CD4-positive, alpha-beta T cell treated with Interferon gamma for 1 hour (primary cell): Measurements from ENCODE around the gene TOR4A.

Source experiments
- DNase-seq: peaks from one replicate; pipeline ENCODE4 v3.0.0-alpha.2; 2020

The TOR4A gene

GRCh38 chr9:137277329-137278041 lies at the start of gene TOR4A:
Gene TOR4A (plus strand): TSS chr9:137277726. CDS start chr9:137278690, 964 bp downstream.
- DNase-seq: peak; percentile 67

- DNase-seq: no peak
Observed at GRCh38 chr9:137227853-137228505, 49.5 kb upstream of the TOR4A start.

GRCh38 chr9:137228506-137228967 lies 49.0 kb upstream of the TOR4A start:
- no peak for DNase-seq

GRCh38 chr9:137228968-137229896 lies 48.3 kb upstream of the TOR4A start:
- DNase-seq: no peak

- no peak for DNase-seq
Observed at GRCh38 chr9:137229903-137230704, 47.4 kb upstream of the TOR4A start.

GRCh38 chr9:137230705-137231371 lies 46.7 kb upstream of the TOR4A start, which contains the start of gene SLC34A3:
Gene SLC34A3 (plus strand): TSS chr9:137230901. CDS start chr9:137231703, 802 bp downstream.
- DNase-seq: no peak

- no peak for DNase-seq
Observed at GRCh38 chr9:137231372-137232039, 46.0 kb upstream of the TOR4A start.

- no peak for DNase-seq
Observed at GRCh38 chr9:137232101-137232500, 45.4 kb upstream of the TOR4A start.

- no peak for DNase-seq
Observed at GRCh38 chr9:137232510-137232909, 45.0 kb upstream of the TOR4A start.

- DNase-seq: no peak
Observed at GRCh38 chr9:137233143-137233980, 44.2 kb upstream of the TOR4A start.

GRCh38 chr9:137234055-137234697 lies 43.4 kb upstream of the TOR4A start:
- no peak for DNase-seq

GRCh38 chr9:137234758-137235423 lies 42.6 kb upstream of the TOR4A start:
- no peak for DNase-seq

- no peak for DNase-seq
Observed at GRCh38 chr9:137235424-137236237, 41.9 kb upstream of the TOR4A start.

GRCh38 chr9:137236238-137236935 lies 41.1 kb upstream of the TOR4A start:
- peak; percentile 88 for DNase-seq

GRCh38 chr9:137236936-137237421 lies 40.5 kb upstream of the TOR4A start:
- no peak for DNase-seq

GRCh38 chr9:137237759-137238726 lies 39.5 kb upstream of the TOR4A start:
- DNase-seq: no peak
